HepG2 (cell line): Measurements from ENCODE around the gene PGLYRP4. TPM values are rescaled to one million over a fixed set of nuclear protein-coding genes. Genes with fewer than 3 reads are reported as not detected.

Experiments
- ATAC-seq: fragments of 200-7000 bp; cut with Tn5 transposase; 3 replicates; pipeline ENCODE4 v1.9.1; 2020; ENCODE audit warnings: mild to moderate bottlenecking, moderate library complexity
- BruUV-seq: library from RNA; stranded (reverse); fragments of 400-500 nt; replicated peaks from 2 replicates; lab custom pipeline; 2021; lab: Mats Ljungman, UMichigan
- CTCF ChIA-PET: fragments of 300-600 bp; formaldehyde crosslinking; extraction: SDS; loops from one replicate; lab custom pipeline; 2021; ENCODE audit warnings: low total read pairs, inconsistent platforms, low intra/inter-chr PET ratio; lab: Yijun Ruan, JAX
- POLR2A ChIA-PET: fragments of 350-600 bp; sonication (Branson Sonifier 250); formaldehyde crosslinking; loops from one replicate; lab custom pipeline; 2020; ENCODE audit warnings: antibody characterized with exemption, inconsistent platforms; lab: Yijun Ruan, JAX
- DNase-seq: peaks from one replicate; pipeline ENCODE4 v3.0.0-alpha.2; 2015; ENCODE audit warnings: low spot score
- FAIRE-seq: peaks from 3 replicates; lab custom pipeline; 2011; peaks lifted over from hg19 to GRCh38; lab: Jason Lieb, UNC
- H2AFZ ChIP-seq: one replicate; pipeline ENCODE4 v1.6.1; 2011; ENCODE audit warnings: low read length, inconsistent platforms
- H3K27ac ChIP-seq: fragments of 300-600 bp; 3 replicates; pipeline ENCODE4 v1.8.0; 2011; ENCODE audit warnings: mixed run types, mild to moderate bottlenecking, mixed read lengths, low read length, inconsistent platforms; ENCODE audit not compliant: insufficient read depth; ENCODE audit errors: extremely low read length
- H3K27me3 ChIP-seq, 2 experiments: fragments of 200-600 bp in 1 of 2; 2 replicates in 1 of 2; 3 replicates in 1 of 2; pipeline versions ENCODE4 v1.6.0 to v1.8.0; 2011; ENCODE audit warnings: low read length in 2 of 2, mild to moderate bottlenecking in 2 of 2, moderate library complexity in 2 of 2, inconsistent platforms in 1 of 2; ENCODE audit not compliant: insufficient read depth in 2 of 2, control insufficient read depth in 1 of 2
- H3K36me3 ChIP-seq, 2 experiments: fragments of 200-600 bp in 1 of 2; replicated peaks in 1 of 2; 2 replicates in 1 of 2; 3 replicates in 1 of 2; pipeline versions ENCODE4 v1.5.1 to v1.8.0; 2011; ENCODE audit warnings: low read length in 2 of 2, inconsistent platforms in 1 of 2; ENCODE audit not compliant: insufficient read depth in 2 of 2, control insufficient read depth in 1 of 2
- H3K4me1 ChIP-seq: 2 replicates; pipeline ENCODE4 v1.5.1; 2012; ENCODE audit warnings: low read length, inconsistent platforms; ENCODE audit not compliant: insufficient read depth
- H3K4me2 ChIP-seq: 2 replicates; pipeline ENCODE4 v1.6.0; 2011; ENCODE audit warnings: low read depth, low read length, inconsistent platforms
- H3K4me3 ChIP-seq, 3 experiments: fragments of 200-600 bp in 1 of 3; sonication (generic), shearing (Covaris generic) in 1 of 3; replicated peaks in 1 of 3; 2 replicates each; pipeline ENCODE4 v1.5.1; 2011 to 2016; ENCODE audit warnings: low read length in 3 of 3, inconsistent platforms in 2 of 3, low read depth in 2 of 3, mild to moderate bottlenecking in 2 of 3, control low read depth in 1 of 3, mixed read lengths in 1 of 3; ENCODE audit not compliant: insufficient read depth in 1 of 3
- H3K79me2 ChIP-seq: one replicate; pipeline ENCODE4 v1.6.1; 2011; ENCODE audit warnings: low read length, inconsistent platforms; ENCODE audit not compliant: insufficient read depth
- H3K9ac ChIP-seq: 2 replicates; pipeline ENCODE4 v1.6.0; 2011; ENCODE audit warnings: mild to moderate bottlenecking, low read depth, low read length, inconsistent platforms; ENCODE audit not compliant: insufficient read depth
- H3K9me3 ChIP-seq: 2 replicates; pipeline ENCODE4 v1.5.1; 2012; ENCODE audit warnings: mild to moderate bottlenecking, low read length
- H4K20me1 ChIP-seq: 2 replicates; pipeline ENCODE4 v1.6.0; 2011; ENCODE audit warnings: inconsistent platforms, mild to moderate bottlenecking, low read length, moderate library complexity; ENCODE audit not compliant: insufficient read depth
- CEBPB ChIP-seq: IDR thresholded peaks from 2 replicates; pipeline ENCODE4 v1.6.1; 2011; ENCODE audit warnings: low read depth, low read length, improper control_type of control experiment, borderline replicate concordance
- HNRNPLL ChIP-seq: fragments of 200-400 bp; formaldehyde crosslinking; IDR thresholded peaks from 2 replicates; pipeline ENCODE4 v1.6.1; 2017; ENCODE audit warnings: mild to moderate bottlenecking, low read depth, low read length; ENCODE audit not compliant: poor library complexity, severe bottlenecking
- NCOA5 ChIP-seq: sonication (generic); formaldehyde crosslinking; IDR thresholded peaks from 2 replicates; pipeline ENCODE4 v1.4.0; 2020; ENCODE audit warnings: missing genetic modification reagents
- PCBP2 ChIP-seq: fragments of 200-400 bp; formaldehyde crosslinking; optimal IDR thresholded peaks from 2 replicates; pipeline ENCODE3; 2018; ENCODE audit warnings: low read length, low read depth; ENCODE audit not compliant: poor library complexity, severe bottlenecking
- SMARCC2 ChIP-seq: fragments of 450-650 bp; IDR thresholded peaks from 2 replicates; pipeline ENCODE4 v1.6.1; 2017; ENCODE audit warnings: antibody characterized with exemption, mild to moderate bottlenecking
- SRSF1 ChIP-seq: fragments of 200-400 bp; formaldehyde crosslinking; optimal IDR thresholded peaks from 2 replicates; pipeline ENCODE3; 2017; ENCODE audit warnings: mild to moderate bottlenecking, low read depth, low read length, moderate library complexity
- ZNF383 ChIP-seq: sonication (generic); formaldehyde crosslinking; IDR thresholded peaks from 2 replicates; pipeline ENCODE4 v1.4.0; 2020; ENCODE audit warnings: missing genetic modification reagents, mild to moderate bottlenecking, borderline replicate concordance
- WGBS: methylation state at CpG from one replicate; pipeline ENCODE4 v1.1.6; 2017; ENCODE audit warnings: low lambda C conversion rate; 5-methylcytosine and 5-hydroxymethylcytosine counted together
- in situ Hi-C: cut with HindIII; loops from 2 replicates; pipeline ENCODE4 v1.10.0; 2017; ENCODE audit warnings: low pct_unique_long_range_greater_than_20kb; ENCODE audit not compliant: extremely low pct_ligation_motif_present
- intact Hi-C: fragments of 100-400 bp; cut with micrococcal nuclease; formaldehyde crosslinking; loops from one replicate; pipeline ENCODE4 v1.10.0; 2022; ENCODE audit not compliant: unreplicated experiment
- polyA plus RNA-seq, 8 experiments: library from polyadenylated mRNA; depleted of rRNA in 3 of 8; stranded (reverse) in 7 of 8; unstranded in 1 of 8; fragments of >200 nt; fragmentation: Illumina TruSeq in 4 of 8; extraction: Trizol in 4 of 8; gene quantifications; 2 replicates each; pipeline versions ENCODE4 v1.2.1 to v1.2.3, GENCODE V29; 2011 to 2016; ENCODE audit warnings: low read depth in 4 of 8, missing spikeins in 1 of 8, mixed read lengths in 1 of 8; ENCODE audit not compliant: insufficient read depth in 1 of 8
- total RNA-seq, 5 experiments: library from RNA; depleted of rRNA; stranded (reverse); fragments of >200 nt; fragmentation: Illumina TruSeq; extraction: Trizol; gene quantifications; 2 replicates each; pipeline ENCODE4 v1.2.3, GENCODE V29; 2016; ENCODE audit warnings: low read depth in 1 of 5
- TF ChIP-seq, protein P1 (sequence below): sonication (generic); formaldehyde crosslinking; IDR thresholded peaks from 2 replicates; pipeline ENCODE4 v1.4.0; 2020; ENCODE audit warnings: missing genetic modification reagents
- TF ChIP-seq, protein P2 (sequence below): sonication (generic); formaldehyde crosslinking; IDR thresholded peaks from 2 replicates; pipeline ENCODE4 v1.9.0; 2021; ENCODE audit warnings: mild to moderate bottlenecking, missing genetic modification reagents

The PGLYRP4 gene
- total and polyA plus RNA-seq, 2 of the 13 experiments (the other 11 are each of a cell fraction or from before 2014, with no cell fraction given), result not detected

DNA sequence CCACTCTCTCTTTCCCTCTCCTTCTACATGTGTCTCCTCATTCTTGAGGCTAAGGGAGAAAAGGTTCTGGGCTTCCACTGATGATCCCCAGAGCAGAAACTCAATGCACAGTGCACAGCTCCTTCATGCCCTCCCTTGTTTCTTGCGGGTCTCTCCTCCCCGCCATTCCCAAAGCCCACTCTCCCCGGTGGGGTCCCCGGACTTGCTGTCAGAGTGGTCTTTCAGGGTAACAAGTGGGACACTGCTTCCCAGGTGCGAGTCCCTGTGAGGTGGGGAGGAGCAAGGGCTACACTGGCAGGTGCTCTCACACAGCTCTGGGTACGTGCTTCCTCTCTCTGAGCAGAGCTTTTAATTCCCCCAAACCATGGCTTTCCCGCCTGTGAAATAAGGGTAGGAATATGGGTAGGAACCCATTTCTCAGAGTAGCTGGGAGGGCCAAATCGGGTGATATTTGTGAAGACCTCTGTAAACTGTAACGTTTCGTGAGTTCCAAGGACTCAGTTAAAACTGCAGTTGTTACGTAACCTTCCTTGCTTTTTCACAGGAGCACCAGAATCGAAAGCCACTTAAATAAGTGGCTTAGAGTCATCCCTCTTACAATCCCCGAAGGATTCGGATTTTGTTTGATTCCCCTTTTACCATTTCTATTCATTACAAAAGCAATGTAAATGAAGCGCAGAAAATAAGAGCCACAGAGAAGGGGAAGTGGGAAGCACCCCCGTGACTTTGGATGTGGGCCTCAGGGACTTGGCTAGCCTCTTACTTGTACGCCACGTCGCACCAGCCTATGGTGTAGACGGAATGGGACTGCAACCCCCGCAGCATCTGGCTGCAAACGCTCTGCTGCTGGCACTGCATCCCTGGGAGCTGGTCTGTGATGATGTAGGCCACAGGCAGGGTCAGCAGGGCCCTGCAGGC lies 42.1 kb downstream of the PGLYRP4 start:
- CTCF ChIA-PET, result no interaction called here

DNA sequence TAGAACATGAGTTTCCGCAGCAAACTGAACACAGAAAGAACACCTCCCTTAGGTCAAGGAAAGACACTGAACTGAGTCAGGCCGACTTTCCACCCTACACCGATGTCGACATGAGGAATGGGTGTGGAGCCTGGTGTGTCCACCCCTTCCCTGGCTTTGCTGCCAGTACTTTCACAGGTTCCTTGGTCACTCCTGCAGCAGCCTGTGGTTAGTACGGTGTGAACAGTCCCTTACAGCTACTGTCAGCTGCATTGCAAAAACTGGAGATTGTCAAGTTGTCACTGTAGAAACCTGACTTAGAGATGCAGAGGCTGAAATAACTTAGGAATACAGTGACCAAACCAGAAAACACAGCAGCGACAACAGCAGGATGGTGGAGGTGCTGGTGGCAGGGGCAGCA lies 43.0 kb downstream of the PGLYRP4 start:
- no peaks in the 10 kb centered on the region for H4K20me1 ChIP-seq
- no peak overlapping the region for H2AFZ ChIP-seq
- DNase-seq, result no peak
- no peaks in the 10 kb centered on the region for H3K36me3 ChIP-seq
- no peak for TF ChIP-seq SRSF1
- TF ChIP-seq PCBP2, result no peak
- TF ChIP-seq, protein P1, sequence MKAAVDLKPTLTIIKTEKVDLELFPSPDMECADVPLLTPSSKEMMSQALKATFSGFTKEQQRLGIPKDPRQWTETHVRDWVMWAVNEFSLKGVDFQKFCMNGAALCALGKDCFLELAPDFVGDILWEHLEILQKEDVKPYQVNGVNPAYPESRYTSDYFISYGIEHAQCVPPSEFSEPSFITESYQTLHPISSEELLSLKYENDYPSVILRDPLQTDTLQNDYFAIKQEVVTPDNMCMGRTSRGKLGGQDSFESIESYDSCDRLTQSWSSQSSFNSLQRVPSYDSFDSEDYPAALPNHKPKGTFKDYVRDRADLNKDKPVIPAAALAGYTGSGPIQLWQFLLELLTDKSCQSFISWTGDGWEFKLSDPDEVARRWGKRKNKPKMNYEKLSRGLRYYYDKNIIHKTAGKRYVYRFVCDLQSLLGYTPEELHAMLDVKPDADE (CRISPR knock-in tag), result no peak
- TF ChIP-seq ZNF383 (CRISPR knock-in tag), result no peak
- TF ChIP-seq, protein P2, sequence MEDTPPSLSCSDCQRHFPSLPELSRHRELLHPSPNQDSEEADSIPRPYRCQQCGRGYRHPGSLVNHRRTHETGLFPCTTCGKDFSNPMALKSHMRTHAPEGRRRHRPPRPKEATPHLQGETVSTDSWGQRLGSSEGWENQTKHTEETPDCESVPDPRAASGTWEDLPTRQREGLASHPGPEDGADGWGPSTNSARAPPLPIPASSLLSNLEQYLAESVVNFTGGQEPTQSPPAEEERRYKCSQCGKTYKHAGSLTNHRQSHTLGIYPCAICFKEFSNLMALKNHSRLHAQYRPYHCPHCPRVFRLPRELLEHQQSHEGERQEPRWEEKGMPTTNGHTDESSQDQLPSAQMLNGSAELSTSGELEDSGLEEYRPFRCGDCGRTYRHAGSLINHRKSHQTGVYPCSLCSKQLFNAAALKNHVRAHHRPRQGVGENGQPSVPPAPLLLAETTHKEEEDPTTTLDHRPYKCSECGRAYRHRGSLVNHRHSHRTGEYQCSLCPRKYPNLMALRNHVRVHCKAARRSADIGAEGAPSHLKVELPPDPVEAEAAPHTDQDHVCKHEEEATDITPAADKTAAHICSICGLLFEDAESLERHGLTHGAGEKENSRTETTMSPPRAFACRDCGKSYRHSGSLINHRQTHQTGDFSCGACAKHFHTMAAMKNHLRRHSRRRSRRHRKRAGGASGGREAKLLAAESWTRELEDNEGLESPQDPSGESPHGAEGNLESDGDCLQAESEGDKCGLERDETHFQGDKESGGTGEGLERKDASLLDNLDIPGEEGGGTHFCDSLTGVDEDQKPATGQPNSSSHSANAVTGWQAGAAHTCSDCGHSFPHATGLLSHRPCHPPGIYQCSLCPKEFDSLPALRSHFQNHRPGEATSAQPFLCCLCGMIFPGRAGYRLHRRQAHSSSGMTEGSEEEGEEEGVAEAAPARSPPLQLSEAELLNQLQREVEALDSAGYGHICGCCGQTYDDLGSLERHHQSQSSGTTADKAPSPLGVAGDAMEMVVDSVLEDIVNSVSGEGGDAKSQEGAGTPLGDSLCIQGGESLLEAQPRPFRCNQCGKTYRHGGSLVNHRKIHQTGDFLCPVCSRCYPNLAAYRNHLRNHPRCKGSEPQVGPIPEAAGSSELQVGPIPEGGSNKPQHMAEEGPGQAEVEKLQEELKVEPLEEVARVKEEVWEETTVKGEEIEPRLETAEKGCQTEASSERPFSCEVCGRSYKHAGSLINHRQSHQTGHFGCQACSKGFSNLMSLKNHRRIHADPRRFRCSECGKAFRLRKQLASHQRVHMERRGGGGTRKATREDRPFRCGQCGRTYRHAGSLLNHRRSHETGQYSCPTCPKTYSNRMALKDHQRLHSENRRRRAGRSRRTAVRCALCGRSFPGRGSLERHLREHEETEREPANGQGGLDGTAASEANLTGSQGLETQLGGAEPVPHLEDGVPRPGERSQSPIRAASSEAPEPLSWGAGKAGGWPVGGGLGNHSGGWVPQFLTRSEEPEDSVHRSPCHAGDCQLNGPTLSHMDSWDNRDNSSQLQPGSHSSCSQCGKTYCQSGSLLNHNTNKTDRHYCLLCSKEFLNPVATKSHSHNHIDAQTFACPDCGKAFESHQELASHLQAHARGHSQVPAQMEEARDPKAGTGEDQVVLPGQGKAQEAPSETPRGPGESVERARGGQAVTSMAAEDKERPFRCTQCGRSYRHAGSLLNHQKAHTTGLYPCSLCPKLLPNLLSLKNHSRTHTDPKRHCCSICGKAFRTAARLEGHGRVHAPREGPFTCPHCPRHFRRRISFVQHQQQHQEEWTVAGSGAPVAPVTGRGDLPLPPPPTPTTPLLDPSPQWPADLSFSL (CRISPR knock-in tag), result no peak
- TF ChIP-seq NCOA5 (CRISPR knock-in tag), result no peak
- TF ChIP-seq, all 625 proteins: peak for 0
- intact Hi-C loops (no loop called here), in situ Hi-C loops (no loop called here)
- H3K4me3 ChIP-seq, result no peak overlapping the region
- no peaks in the 10 kb centered on the region for H3K4me1 ChIP-seq
- BruUV-seq, result no TSS peak
- POLR2A ChIA-PET, result no interaction called here
- ATAC-seq (no peak), FAIRE-seq (no peak)
- no peak overlapping the region for H3K4me2 ChIP-seq
- CTCF ChIA-PET, result no interaction called here
- H3K9me3 ChIP-seq, result no peaks in the 10 kb centered on the region
- H3K9ac ChIP-seq, result no peak overlapping the region
- no peaks in the 10 kb centered on the region for H3K79me2 ChIP-seq
- 28% methylated on average over 6 of the region's 6 CpGs for WGBS
- no peak overlapping the region for H3K27ac ChIP-seq
- H3K27me3 ChIP-seq, result peaks cover 3 to 11% of the 10 kb centered on the region in 2 experiments; a peak in 3 of 5 replicates

More for the DNA sequence above, 42.1 kb downstream of the PGLYRP4 start:
- Histone ChIP-seq H3K36me3 (no peaks in the 10 kb centered on the region), H3K27ac (no peak overlapping the region), H3K9me3 (no peaks in the 10 kb centered on the region), H3K9ac (no peak overlapping the region), H3K4me3 (no peak overlapping the region), H4K20me1 (no peaks in the 10 kb centered on the region), H3K27me3 (peaks cover 3 to 11% of the 10 kb centered on the region in 2 experiments; a peak in 3 of 5 replicates), H3K79me2 (no peaks in the 10 kb centered on the region), H2AFZ (no peak overlapping the region), H3K4me2 (no peak overlapping the region), H3K4me1 (no peaks in the 10 kb centered on the region)
- TF ChIP-seq CEBPB, result peak; percentile 32; the same call in 1 of the 2 replicates
- TF ChIP-seq SMARCC2, result no peak
- TF ChIP-seq HNRNPLL, result no peak
- WGBS, result 33% methylated on average over 17 of the region's 22 CpGs
- no peak for FAIRE-seq
- intact Hi-C loops (no loop called here), in situ Hi-C loops (no loop called here)
- ATAC-seq, result no peak
- no peak for DNase-seq
- BruUV-seq, result no TSS peak
- POLR2A ChIA-PET, result no interaction called here
